ENCODE data around the gene MCEE.

DNA sequence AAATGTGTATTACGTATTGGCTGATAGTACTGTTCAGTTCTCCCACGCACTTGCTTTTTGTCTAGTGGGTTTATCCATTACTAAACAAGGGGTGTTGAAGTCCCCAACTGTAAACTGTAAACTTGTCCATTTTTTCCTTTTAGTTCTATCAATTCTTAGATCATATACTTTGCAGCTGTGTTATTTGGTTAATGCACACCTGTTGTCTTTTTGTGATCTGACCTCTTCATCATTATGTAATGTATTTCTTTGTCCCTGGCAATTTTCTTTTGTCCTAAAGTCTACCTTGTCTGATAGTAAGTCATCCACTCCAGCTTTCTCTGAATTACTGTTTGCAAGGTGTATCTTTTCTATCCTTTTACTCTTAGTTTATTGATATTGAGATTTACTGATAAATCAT is 21.9 kb downstream of the MCEE start:
- TF ChIP-seq, protein P1, sequence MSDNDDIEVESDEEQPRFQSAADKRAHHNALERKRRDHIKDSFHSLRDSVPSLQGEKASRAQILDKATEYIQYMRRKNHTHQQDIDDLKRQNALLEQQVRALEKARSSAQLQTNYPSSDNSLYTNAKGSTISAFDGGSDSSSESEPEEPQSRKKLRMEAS (IDR thresholded peaks at IDR 0.05) = no peak
- no peak for TF ChIP-seq JUNB (IDR thresholded peaks at IDR 0.05)
- TF ChIP-seq, protein P2, sequence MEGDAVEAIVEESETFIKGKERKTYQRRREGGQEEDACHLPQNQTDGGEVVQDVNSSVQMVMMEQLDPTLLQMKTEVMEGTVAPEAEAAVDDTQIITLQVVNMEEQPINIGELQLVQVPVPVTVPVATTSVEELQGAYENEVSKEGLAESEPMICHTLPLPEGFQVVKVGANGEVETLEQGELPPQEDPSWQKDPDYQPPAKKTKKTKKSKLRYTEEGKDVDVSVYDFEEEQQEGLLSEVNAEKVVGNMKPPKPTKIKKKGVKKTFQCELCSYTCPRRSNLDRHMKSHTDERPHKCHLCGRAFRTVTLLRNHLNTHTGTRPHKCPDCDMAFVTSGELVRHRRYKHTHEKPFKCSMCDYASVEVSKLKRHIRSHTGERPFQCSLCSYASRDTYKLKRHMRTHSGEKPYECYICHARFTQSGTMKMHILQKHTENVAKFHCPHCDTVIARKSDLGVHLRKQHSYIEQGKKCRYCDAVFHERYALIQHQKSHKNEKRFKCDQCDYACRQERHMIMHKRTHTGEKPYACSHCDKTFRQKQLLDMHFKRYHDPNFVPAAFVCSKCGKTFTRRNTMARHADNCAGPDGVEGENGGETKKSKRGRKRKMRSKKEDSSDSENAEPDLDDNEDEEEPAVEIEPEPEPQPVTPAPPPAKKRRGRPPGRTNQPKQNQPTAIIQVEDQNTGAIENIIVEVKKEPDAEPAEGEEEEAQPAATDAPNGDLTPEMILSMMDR (IDR thresholded peaks at IDR 0.05) = no peak
- no peak for TF ChIP-seq POLR2A (IDR thresholded peaks at IDR 0.05; ENCODE audit: low read length)
- no peak for TF ChIP-seq CEBPB (IDR thresholded peaks at IDR 0.05)
- no peak for TF ChIP-seq JUN (IDR thresholded peaks at IDR 0.05)
- no peak for TF ChIP-seq HDAC2 (IDR thresholded peaks at IDR 0.05)
- no peak for TF ChIP-seq GATA3 (IDR thresholded peaks at IDR 0.05; ENCODE audit: borderline replicate concordance)
- no peak for TF ChIP-seq MAFK (IDR thresholded peaks at IDR 0.05; ENCODE audit: partially characterized antibody)
